SK-N-SH (cell line): ENCODE results near the gene SEMA4G.

Experiments used
- POLR2AphosphoS5 ChIP-seq: IDR thresholded peaks from 2 replicates; pipeline ENCODE4 v1.6.1; 2012; ENCODE audit warnings: low read depth, low read length
- YY1 ChIP-seq: IDR thresholded peaks from 2 replicates; pipeline ENCODE4 v1.4.0; 2012; ENCODE audit warnings: low read depth, mild to moderate bottlenecking
- TF ChIP-seq, protein P1 (sequence below): fragments of 200-600 bp; sonication (generic); IDR thresholded peaks from 2 replicates; pipeline ENCODE4 v1.6.1; 2017; ENCODE audit warnings: antibody characterized with exemption, mild to moderate bottlenecking, moderate library complexity
- TF ChIP-seq, protein P2 (sequence below): IDR thresholded peaks from 2 replicates; pipeline ENCODE4 v1.6.1; 2012; ENCODE audit warnings: mild to moderate bottlenecking, low read depth, low read length, moderate library complexity
- TF ChIP-seq, protein P3 (sequence below): IDR thresholded peaks from 2 replicates; pipeline ENCODE4 v1.4.0; 2012; ENCODE audit warnings: low read depth, borderline replicate concordance

DNA sequence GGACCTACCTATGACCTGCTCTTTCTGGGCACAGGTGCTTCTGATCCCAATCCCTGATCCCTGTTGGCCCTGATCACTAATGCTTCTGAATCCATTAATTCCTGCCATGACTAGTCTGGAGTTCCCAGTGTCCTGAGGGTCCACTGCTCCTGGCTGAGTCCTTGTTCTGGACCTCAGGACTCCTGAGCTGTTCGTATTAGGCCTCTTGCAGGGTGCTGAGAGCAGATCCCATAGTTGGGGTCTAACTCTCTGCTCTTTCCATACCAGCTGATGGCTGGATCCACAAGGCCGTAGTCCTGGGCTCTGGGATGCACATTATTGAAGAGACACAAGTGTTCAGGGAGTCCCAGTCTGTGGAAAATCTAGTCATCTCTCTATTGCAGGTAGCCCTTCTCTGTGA lies 11.0 kb downstream of the SEMA4G start:
- TF ChIP-seq, protein P1, sequence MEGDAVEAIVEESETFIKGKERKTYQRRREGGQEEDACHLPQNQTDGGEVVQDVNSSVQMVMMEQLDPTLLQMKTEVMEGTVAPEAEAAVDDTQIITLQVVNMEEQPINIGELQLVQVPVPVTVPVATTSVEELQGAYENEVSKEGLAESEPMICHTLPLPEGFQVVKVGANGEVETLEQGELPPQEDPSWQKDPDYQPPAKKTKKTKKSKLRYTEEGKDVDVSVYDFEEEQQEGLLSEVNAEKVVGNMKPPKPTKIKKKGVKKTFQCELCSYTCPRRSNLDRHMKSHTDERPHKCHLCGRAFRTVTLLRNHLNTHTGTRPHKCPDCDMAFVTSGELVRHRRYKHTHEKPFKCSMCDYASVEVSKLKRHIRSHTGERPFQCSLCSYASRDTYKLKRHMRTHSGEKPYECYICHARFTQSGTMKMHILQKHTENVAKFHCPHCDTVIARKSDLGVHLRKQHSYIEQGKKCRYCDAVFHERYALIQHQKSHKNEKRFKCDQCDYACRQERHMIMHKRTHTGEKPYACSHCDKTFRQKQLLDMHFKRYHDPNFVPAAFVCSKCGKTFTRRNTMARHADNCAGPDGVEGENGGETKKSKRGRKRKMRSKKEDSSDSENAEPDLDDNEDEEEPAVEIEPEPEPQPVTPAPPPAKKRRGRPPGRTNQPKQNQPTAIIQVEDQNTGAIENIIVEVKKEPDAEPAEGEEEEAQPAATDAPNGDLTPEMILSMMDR = no peak
- TF ChIP-seq POLR2AphosphoS5 (no peak), YY1 (no peak)
- TF ChIP-seq, protein P2, sequence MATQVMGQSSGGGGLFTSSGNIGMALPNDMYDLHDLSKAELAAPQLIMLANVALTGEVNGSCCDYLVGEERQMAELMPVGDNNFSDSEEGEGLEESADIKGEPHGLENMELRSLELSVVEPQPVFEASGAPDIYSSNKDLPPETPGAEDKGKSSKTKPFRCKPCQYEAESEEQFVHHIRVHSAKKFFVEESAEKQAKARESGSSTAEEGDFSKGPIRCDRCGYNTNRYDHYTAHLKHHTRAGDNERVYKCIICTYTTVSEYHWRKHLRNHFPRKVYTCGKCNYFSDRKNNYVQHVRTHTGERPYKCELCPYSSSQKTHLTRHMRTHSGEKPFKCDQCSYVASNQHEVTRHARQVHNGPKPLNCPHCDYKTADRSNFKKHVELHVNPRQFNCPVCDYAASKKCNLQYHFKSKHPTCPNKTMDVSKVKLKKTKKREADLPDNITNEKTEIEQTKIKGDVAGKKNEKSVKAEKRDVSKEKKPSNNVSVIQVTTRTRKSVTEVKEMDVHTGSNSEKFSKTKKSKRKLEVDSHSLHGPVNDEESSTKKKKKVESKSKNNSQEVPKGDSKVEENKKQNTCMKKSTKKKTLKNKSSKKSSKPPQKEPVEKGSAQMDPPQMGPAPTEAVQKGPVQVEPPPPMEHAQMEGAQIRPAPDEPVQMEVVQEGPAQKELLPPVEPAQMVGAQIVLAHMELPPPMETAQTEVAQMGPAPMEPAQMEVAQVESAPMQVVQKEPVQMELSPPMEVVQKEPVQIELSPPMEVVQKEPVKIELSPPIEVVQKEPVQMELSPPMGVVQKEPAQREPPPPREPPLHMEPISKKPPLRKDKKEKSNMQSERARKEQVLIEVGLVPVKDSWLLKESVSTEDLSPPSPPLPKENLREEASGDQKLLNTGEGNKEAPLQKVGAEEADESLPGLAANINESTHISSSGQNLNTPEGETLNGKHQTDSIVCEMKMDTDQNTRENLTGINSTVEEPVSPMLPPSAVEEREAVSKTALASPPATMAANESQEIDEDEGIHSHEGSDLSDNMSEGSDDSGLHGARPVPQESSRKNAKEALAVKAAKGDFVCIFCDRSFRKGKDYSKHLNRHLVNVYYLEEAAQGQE = no peak
- TF ChIP-seq, protein P3, sequence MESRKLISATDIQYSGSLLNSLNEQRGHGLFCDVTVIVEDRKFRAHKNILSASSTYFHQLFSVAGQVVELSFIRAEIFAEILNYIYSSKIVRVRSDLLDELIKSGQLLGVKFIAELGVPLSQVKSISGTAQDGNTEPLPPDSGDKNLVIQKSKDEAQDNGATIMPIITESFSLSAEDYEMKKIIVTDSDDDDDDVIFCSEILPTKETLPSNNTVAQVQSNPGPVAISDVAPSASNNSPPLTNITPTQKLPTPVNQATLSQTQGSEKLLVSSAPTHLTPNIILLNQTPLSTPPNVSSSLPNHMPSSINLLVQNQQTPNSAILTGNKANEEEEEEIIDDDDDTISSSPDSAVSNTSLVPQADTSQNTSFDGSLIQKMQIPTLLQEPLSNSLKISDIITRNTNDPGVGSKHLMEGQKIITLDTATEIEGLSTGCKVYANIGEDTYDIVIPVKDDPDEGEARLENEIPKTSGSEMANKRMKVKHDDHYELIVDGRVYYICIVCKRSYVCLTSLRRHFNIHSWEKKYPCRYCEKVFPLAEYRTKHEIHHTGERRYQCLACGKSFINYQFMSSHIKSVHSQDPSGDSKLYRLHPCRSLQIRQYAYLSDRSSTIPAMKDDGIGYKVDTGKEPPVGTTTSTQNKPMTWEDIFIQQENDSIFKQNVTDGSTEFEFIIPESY = no peak
